Stimulated activated CD8-positive, alpha-beta memory T cell treated with anti-CD3 and anti-CD28 coated beads, Interleukin-7, amount 100 ng/mL, for 48 hours (primary cell): Measurements from ENCODE around the gene GLRX3.
"Not testable (repeated sequence)": the region's sequence is repeated elsewhere in the genome, so short reads cannot be mapped to it uniquely, and the experiment has no call there.

Experiments
- DNase-seq, 2 donors: peaks; one replicate each; pipeline ENCODE4 v3.0.0-alpha.2; 2020; ENCODE audit warnings: low read depth in 1 of 2; ENCODE audit errors: extremely low read depth in 1 of 2

Gene GLRX3

DNA sequence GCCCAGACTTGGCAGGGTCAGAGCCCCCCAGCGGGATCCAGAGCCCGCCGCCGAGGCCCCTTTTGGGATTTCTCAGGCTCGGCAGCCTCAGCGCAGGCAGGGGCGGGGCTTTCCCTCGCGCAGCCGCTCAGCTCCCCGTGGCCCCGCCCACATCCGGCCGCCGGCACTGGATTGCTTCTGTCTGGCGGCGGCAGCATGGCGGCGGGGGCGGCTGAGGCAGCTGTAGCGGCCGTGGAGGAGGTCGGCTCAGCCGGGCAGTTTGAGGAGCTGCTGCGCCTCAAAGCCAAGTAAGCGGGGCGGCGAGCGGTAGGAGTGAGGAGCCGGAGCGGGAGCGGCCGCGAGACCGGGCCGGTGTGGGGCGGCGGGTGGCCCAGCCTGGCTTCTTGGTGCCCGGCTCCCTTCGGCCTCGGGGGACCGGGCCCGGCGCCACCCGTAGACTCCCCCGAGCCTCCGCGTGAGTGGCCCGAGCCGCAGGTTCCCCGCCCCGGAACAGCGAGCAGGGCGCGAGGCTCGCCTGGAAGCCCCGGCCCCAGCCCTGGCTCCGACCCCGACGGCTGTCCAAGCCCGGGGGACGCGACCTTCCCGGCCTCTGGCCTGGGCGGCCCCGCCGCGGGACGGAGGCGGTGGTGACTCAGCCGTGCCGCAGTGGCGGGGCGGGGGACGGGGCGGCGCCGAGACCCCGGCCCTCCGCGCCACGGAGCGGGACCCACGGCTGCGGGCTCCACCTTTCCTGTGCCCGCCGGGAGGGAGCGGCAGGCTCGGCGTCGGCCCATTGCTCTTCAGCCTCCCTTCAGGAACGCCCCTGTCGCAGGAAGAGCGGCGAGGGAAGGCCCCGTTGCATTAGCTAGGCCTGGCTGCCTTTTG lies at the start of gene GLRX3:
GLRX3 (plus strand) TSS at position 166 of the 864 bp plus-strand sequence; CDS start at position 196, 30 bp downstream.
- DNase-seq, result peak; percentile 77 to 80

DNA sequence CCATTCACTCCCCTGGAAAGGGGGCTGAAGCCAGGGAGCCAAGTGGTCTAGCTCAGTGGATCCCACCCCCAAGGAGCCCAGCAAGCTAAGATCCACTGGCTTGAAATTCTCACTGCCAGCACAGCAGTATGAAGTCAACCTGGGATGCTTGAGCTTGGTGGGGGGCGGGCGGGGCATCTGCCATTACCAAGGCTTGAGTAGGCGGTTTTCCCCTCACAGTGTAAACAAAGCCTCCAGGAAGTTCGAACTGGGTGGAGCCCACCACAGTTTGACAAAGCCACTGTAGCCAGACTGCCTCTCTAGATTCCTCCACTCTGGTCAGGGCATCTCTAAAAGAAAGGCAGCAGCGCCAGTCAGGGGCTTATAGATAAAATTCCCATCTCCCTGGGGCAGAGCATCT lies 45.6 kb upstream of the GLRX3 start:
- DNase-seq, result not testable (repeated sequence)

DNA sequence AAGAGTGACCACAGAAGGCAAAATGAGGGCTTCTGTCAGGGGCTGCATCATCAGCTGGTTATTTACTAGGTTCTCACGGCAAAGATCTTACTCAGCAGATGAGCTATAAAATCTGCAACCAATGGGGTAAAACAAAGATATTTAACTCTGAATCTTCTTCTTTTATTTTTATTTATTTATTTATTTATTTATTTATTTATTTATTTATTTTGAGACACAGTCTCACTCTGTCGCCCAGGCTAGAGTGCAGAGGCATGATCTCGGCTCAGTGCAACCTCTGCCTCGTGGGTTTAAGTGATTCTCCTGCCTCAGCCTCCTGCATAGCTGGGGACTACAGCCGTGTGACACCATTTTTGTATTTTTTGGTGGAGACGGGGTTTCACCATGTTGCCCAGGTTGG lies 36.8 kb upstream of the GLRX3 start:
- DNase-seq, result no peak

DNA sequence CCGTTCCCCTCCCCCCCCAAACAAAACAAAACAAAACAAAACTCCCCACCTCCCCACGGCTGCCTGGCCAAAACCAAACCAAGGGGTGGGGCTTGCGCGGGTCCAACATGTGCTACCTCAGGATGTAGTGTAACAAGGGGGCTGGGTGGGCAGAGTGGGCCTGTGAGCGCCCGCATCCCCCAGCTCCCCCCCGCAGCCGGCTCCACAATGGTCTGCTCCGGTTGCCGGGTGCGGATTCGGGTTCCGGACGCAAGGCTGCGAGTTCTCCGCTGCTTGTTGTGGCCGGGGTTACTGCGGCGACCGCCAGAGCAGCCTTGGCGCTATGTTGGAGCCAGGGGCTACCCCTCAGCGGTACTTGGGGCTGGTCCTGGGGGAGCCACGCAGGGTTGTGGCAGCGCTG lies 30.5 kb upstream of the GLRX3 start:
- no peak for DNase-seq

DNA sequence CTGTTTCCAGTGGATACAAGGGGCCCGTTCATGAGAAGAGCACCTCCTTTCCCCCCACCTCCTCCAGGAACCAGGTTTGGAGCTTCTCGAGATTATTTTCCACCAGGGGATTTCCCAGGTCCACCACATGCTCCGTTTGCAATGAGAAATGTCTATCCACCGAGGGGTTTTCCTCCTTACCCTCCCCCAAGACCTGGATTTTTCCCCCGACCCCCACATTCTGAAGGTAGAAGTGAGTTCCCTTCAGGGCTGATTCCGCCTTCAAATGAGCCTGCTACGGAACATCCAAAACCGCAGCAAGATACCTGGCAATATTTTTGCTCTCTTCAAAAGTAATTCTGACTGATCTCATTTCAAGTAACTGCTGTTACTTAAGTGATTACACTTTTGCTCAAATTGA lies 28.0 kb upstream of the GLRX3 start:
- DNase-seq, result not testable (repeated sequence)

DNA sequence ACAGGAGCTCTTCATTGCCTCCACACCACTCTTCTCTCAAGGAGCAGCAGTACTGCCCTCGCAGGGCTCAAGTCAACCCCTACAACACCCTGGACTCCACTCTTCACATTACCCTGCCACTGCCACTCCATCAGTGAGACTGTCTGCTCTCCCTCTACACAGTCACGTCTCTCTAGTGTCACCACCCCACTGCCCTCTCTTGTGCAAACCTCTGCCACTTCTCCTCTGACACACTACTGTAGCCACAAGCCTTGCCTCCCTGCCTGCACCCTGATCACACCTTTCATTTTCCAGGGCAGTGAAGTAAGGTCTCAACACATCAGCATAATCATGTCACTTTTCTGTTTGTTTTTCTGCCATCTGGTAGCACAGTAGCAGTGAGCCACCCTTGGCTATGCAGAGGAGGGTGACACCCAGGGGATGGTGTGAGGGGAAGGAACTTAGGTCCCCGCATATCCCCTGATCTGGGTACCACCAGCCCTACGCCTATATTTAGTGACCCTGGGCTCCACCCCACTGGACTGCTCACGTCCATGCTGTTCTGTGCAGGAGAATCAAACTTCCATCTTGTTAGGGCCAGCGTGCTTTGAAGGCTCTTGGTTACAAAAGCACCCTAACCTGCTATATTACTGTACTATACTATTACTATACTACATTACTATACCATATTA lies 27.1 kb upstream of the GLRX3 start:
- no peak for DNase-seq

DNA sequence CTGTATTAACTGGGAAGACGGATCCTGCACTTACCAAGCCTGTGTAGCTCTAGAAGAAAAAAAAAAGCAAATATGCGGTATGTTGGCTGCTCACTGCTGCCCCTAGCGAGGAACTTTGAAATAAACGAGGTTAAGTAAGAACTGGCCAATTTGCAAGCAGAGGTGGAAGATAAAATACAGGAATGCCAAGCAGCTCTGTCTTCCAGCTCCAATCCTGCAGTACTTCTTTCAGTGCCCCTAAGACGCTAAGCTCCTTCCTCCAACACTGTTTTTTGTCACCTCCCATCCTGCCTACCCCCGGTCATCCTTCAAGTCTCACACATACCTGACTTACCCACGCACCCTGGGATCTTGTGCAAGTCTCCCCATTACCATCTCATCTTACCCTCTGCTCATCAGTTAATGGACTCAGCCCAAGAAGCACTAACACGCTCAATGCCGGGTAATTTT lies 26.4 kb upstream of the GLRX3 start:
- DNase-seq, result peak in 1 of 2 donors; percentile 42

DNA sequence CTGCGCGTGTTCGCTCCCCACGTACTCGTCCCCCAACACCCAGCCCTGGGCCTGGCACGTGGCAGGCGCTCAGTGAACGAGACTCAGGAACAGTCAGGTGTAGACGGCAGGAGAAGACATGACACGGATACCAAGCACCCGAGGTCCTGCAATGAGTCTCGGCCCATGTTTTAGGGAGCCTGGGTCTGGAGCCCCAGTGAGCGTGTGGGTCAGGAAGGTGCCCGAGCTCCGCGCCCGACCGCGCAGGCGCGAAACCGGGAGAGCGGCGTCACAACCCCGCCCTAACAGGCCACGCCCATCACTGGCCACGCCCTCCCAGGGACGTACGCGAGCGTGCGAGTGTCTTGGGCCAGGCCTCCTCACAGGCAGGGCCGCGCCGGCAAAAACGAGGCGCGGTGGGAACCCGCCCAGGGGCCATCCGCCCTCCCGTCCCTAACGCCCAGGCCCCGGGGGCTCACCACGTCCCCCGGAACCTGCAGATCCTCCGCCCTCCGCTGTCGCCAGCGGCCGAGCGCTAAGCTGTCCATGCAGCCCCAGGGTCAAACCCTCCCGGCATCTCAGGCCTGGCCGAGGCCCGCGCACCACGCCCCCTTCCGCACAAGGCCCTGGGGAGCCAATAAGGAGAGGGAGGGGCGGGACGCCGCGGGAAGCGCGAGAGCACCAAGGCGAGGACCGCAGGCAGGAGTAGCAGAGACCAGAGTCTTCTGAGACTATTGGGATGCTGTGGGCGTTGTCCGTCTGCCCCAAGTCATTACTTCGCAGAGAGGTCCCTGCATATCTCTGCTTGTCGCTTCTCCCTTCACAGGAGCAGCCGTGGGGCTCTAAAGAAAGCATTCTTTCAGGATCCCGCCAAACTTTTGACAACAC lies 25.7 kb upstream of the GLRX3 start, which contains the start of gene C10orf143:
C10orf143 (minus strand) TSS at position 585 of the 867 bp plus-strand sequence; CDS start at position 527, 58 bp downstream.
- DNase-seq, result peak; percentile 91 to 93

DNA sequence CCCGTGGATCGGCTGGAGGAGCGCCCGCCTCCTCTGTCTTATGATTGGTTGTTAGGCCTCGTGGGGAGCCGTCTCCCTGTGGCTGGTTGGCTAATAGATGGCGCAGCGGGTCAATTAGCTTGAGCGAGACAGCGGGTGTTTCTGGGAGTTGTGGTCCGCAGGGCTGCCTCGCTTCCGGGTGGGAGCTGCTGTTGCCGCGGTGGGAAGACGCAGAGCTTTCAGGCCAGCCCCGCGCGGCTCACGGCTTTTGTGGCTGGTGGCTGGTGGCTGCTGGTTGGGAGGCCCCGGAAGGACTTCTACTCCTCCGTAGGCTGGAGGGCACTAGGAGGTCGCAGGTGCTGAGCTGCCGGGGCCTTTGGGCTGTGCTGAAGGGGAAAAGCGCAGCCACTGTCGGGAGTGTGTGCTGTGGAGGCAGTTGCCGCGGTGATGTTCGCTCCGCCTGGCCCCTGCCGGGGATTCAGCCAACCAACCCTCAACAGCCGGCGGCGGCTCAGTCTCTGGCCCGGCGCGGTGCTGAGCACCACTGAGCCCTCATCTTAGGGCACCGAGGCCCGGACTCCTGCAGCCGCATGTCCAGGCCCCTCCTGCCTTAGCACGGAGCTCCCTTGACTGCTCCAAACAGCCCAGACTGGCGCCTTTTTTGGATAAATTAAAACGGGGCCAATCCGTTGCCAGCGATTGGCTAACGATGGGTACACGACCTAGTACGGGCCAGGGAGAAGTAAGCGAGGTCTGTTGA lies 24.9 kb upstream of the GLRX3 start:
- DNase-seq, result peak; percentile 88 to 94

DNA sequence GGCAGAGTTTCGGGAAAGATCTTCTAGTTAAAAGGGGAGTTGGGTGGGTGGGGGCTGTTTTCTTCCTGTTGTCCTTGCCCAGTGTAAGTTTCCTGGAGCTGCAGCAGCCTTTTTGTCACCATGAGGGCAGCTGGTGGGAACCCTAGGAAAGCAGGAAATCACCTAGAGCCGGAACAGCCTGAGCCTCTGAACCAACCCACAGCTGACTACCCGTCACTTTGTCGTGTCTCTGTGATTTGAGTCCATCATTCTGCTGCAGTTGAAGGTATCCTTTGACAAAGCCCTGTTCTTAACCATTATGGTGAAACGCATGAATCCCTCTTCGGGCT lies 24.4 kb upstream of the GLRX3 start:
- DNase-seq, result no peak

DNA sequence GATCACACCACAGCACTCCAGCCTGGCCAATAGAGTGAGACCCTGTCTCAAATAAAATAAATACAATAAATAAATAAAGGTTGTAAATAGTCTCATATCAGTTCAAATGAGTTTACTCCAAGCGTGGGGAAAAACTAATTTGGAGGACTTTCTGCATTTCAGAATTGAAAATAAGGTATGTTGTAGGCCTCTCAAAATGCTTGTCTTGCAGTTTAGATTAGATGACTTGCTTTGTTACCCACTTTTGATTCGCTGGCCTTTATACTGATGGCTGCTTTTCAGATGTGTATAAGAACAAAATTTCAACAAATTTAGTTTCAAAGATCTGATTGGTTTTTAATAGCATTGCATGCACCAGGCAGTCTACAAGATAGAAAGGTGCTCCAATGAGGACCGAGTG lies 23.4 kb upstream of the GLRX3 start:
- no peak for DNase-seq

DNA sequence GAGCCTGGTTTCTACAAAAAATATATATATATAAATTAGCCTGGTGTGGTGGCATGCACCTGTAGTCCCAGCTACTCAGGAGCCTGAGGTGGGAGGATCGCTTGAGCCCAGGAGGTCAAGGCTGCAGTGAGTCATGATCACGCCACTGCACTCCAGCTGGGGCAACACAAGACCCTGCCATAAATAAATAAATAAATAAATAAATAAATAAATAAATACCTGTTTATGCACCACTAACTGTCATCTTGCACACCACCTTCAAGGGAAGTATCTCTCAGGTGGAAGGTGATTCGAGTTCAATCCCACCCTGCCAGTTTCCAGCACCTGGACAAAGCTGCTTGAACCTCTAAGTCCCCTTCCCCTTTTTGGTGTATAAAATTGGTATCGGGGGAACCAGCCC lies 19.2 kb upstream of the GLRX3 start:
- not testable (repeated sequence) for DNase-seq

DNA sequence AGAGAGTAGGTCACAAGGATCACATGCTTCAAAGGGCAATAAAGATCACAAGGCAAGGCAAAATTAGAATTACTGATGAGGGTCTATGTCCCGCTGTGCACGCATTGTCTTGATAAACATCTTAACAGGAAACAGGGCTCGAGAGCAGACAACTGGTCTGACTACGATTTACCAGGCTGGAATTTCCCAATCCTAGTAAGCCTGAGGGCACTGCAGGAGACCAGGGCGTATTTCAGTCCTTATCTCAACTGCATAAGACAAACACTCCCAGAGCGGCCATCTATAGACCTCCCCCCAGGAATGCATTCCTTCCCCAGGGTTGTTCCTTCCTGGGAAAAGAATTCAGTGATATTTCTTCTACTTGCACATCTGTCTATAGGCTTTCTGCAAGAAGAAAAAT lies 18.7 kb upstream of the GLRX3 start:
- not testable (repeated sequence) for DNase-seq

DNA sequence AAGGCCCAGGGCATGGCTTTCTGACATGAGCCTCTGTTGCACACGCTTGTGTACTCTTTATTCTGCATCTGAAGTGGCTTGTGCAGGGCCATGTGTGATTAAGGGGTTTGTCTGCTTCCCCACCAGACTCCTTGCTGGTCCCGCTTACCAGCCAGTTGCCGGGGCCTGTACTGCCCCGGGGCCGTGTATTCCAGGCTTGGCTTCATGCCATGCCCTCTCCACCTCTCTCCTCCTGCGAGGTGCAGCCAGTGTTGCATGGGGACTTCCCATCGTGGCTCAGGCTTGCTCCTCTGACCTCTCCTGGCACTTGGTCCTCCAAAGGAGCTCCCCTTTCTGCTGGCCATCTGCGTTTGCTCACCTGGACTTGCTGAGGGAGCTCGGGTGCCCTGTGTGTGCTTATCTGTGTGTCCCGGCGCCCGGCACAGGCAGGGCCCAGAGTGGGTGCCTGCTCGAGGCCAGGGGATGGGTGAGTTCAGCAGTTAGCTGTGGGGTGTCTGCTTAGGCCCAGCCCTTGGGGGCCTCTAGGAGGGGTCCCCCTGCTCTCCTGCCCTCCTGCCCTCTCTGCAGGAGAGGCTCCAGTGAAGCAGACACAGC lies 14.6 kb upstream of the GLRX3 start:
- no peak for DNase-seq

DNA sequence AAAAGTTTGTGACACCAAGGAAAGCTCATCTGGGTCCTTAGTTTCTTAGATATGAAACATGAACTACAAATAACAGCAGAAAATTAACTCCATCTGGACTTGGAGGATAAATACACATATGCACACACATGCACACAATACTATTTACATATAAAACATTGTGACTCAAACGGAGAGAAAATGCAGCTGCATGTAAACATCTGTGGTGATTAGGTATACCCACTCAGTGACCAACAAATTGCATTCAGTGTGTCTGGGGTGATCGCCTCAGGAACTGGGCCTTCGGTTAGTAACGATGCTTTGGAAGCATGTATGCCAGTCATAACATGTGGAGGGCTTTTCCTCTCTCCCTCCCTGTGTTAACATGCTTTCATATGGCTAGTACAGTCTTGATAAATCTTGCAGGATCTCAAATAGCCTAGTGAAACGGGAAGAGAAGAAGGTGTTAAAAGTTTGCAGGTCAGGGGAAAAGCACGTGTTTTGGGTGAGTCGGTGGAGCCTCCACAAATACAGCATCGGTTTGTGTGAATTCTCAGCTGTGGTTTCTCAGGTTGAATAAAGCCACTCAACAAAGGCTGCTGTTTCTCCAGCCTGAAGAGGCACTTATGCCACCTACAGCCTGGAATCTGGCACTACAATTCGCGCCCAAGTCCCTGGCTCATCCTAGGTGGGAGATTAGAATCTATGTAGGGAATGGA lies 8.7 kb upstream of the GLRX3 start:
- peak in 1 of 2 donors; percentile 34 for DNase-seq

DNA sequence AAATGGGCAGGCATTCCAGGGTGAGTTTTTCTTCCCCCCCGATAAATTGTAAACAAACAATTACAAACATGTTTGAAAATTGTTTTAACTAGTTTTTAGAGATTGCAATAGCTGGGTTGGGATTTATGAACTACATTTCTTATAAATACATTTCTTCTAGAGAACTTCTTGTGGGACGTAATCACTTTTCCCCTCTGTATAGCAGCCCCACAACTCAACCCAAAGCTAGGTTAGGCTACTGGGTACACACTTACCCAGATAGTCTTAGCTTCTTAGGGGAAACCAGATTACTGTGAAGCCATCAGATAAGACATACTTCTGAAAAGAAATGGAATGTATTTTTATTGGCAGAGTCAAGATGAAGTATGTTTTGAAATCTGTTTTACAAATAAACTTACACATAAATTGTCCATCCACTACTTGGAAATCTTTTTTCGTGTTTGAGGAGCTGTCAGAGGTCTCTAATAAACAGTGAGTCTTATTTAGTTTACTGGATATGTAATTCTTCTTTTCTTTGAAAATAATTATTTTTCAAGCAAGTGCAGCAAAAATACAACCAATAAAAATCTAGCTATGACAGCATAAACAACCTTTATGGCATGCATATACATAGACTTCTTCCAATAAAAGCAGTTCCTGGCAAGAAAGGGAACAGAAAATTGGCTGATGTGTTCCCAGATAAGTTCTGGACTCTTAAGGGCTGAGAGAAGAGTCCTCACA lies 8.0 kb upstream of the GLRX3 start:
- no peak for DNase-seq

DNA sequence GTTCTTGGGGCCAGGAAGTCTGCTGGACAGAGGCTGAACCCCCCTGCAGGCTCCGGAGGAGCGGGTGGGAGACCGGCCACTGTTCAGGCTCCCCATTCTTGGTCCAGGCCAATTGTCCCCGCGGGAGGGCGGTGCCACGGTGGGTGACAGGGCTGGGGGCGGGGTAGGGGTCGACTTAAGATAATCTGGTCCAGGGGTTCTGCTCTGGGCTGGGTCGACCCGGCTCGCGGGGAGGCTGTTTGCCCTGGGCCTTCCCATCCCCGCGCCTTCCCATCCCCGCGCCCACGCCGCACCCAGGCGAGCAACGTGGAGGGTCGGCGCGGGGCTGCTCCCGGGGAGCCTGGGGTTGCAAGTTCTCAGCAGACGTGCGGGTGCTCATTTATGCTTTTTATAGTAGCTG lies 7.3 kb upstream of the GLRX3 start:
- no peak for DNase-seq

DNA sequence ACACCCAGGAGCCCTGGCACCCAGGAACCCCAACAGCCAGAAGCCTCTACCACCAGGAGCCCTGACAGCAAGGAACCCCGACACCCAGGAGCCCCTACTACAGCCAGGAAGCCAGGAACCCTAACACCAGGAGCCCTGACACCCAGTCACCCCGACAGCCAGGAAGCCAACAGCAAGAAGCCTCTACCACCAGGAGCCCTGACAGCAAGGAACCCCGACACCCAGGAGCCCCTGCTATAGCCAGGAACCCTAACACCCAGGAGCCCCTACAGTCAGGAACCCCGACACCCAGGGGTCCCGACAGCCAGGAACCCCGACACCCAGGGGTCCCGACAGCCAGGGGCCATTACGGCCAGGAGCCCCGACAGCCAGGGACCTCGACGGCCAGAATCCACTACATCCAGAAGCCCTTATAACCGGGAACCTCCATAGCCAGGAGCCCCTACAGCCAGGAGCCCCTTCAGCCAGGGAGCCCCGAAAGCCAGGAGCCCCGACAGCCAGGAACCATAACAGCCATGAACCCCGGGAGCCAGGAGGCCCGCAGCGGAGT lies 440 bp upstream of the GLRX3 start:
- no peak for DNase-seq

DNA sequence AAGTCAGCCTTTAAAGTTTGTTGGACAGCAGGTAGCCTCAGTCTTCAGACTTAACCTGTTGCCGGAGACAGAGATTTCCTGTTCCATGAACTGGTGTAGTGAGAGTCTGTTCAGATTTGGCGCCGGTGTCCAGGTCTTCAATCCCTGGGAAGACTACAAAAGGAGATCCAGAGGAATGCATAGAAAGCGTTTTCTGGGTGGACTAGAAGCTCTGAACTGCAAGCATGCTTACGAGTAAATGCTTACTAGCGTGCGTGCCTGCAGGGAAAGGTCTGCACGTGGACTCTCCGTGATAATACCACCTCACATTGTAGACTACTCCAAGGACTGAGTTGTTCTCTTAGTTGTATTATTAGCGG lies 878 bp downstream of the GLRX3 start:
- no peak for DNase-seq
